Activated CD4-positive, alpha-beta T cell treated with anti-CD3 and anti-CD28 coated beads, Interleukin-2, amount 50 U/mL, for 48 hours (primary cell): ENCODE results near the gene CHEK1.
"Not testable (repeated sequence)": the region's sequence is repeated elsewhere in the genome, so short reads cannot be mapped to it uniquely, and the experiment has no call there.

Source experiments
- DNase-seq, 2 experiments: peaks; one replicate each; pipeline ENCODE4 v3.0.0-alpha.2; 2020

The CHEK1 gene

GRCh38 chr11:125624756-125625213, at the start of gene CHEK1:
CHEK1 (plus strand) TSS chr11:125625163; CDS start chr11:125626769, 1,606 bp downstream.
- no peak for DNase-seq

- DNase-seq = not testable (repeated sequence)
Measured at GRCh38 chr11:125577181-125577580, 47.8 kb upstream of the CHEK1 start.

GRCh38 chr11:125578783-125579182, 46.2 kb upstream of the CHEK1 start:
- no peak for DNase-seq

GRCh38 chr11:125579811-125580210, 45.2 kb upstream of the CHEK1 start:
- DNase-seq = no peak

DNA sequence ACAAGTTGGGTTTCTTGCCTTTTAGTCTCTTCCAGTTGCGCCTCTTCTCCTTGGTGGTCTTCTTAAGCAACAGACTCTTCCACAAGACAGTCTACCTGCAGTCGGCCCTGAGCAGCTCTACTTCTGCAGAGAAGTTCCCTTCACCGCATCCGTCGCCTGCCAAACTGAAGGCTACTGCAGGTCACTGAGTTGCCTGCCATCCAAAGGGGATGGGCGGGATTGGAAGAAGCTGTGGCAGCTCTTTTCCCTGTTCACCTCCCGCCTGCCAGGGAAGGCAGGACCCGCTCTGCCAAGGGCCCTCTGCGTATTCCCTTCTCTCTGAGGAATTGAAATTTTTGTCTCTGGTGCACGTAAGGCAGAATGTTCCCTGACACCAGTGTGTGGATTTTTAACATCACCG, 41.5 kb upstream of the CHEK1 start:
- no peak for DNase-seq

GRCh38 chr11:125585487-125585886, 39.5 kb upstream of the CHEK1 start:
- no peak for DNase-seq

DNA sequence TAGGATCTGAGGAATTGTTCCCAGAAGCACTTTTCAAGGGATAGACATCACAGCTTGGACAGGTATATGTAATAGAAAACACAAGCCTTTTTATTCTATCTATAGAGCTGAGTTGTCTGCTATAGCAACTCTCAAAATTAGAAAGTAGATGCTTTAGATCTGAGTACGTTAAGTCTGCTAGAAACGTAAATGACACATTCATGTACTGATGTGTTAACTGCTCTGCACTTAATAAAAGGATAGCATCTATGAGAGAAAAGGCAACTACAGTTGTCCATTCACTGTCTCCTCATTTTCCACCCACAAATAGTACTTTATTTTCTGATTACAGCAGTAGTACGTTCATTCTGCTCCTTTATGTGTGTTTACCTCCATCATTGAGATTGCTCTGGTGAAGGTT, 38.3 kb upstream of the CHEK1 start:
- no peak for DNase-seq

DNA sequence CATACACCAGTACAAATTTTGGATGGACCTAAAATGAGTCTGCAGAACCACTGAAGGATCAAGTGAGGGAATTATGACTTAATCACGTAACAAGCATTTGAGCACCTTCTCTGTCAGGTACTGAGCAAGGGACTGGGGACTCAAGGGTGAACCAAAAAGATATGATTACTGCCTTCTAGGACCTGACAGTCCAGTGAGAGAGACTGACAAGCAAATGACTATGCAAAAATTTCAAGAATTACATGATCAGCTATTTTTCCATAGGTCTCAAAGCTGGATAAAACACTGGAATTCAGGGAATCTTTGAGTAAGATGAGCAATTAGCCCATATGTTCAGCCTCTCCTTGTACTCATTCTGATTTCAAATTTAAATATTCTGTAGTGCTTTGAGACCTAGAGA, 37.5 kb upstream of the CHEK1 start:
- DNase-seq = no peak

DNA sequence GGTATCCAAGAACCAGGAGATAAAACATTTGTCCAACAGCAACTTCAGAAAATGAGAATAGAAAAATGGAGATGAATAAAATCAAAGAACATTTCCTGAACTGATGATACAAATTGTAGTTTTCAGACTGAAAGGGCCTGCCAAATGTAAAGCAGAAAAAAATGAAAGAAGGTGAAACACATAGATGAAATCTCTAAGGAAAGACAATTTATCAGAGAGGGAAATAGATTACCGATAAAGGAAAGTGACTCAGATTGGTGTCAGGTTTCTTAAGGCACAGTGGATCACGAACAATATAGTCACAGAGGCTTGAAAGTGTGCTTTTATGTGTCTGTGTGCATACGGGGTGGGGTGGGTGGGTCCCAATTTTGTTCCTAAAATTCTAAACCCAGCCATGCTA, 36.5 kb upstream of the CHEK1 start:
- no peak for DNase-seq

GRCh38 chr11:125591649-125592304, 33.2 kb upstream of the CHEK1 start:
- DNase-seq = peak; percentile 39 to 47

DNA sequence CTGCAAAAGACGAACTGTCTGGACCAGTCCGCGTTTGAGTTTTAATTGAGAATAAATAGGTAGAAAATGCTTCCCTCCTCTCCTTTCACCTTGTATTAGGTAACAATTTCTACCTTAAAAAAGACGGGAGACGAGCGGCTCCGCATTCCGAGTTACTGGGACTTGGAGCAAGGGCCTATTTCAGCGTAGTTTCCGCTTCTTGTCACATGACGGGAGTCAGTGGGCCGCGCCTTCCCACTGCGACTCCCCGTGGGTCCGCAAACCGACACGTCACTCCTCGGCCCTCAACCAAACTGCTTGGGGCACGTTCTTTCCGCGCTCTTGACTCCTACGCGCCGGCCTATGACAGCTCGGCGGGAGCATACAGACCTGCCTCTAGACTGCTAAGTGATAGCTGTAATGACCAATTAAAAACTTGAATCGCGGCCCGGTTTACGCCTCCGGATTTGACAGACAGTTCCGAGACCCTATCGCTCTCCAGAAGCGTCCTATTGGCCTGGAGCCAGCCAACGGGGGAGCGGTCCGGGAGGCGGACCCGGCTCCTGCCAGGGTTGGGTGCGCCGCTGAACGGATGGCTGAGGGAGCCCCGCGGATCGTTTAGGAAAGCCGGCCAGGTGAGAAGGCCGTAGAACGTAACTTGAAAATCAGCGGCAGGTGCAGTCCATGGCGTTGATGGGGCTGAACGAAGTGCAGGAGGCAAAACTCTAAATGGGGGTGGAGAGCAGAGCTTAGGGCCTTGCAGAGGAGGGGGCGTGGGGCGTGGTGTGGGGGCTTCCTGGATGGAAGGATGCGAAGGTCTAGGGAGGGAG, 32.5 kb upstream of the CHEK1 start, which contains the start of gene STT3A:
TSS of gene STT3A (plus strand) at position 548 of the 809 bp plus-strand sequence. CDS start 3,064 bp downstream, outside the sequence.
- peak; percentile 96 to 97 for DNase-seq

GRCh38 chr11:125593114-125593820, 31.7 kb upstream of the CHEK1 start:
- peak in 1 of 2 experiments; percentile 21 for DNase-seq

GRCh38 chr11:125594958-125595357, 30.0 kb upstream of the CHEK1 start:
- DNase-seq = no peak

- DNase-seq = no peak
Measured at GRCh38 chr11:125600663-125601062, 24.3 kb upstream of the CHEK1 start.

DNA sequence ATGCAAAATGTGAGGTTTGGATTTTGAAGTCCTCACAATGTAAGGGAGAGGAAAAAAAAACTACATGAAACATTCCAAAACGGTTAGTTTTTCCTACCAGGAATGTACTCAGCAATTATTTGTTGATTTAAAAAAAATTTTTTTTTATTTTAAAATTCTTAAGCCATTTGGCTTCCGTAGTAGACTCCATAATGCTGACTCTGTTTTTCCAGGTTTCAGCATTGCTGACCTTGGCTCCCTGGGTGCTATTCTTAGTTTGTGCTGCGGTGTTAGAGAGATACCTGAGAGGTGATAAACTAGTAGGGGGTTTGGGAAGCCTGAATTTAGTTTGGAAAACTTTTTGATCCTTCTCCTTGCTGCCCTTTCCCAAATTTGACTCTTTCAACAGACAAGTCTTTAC, 21.8 kb upstream of the CHEK1 start:
- DNase-seq = no peak

DNA sequence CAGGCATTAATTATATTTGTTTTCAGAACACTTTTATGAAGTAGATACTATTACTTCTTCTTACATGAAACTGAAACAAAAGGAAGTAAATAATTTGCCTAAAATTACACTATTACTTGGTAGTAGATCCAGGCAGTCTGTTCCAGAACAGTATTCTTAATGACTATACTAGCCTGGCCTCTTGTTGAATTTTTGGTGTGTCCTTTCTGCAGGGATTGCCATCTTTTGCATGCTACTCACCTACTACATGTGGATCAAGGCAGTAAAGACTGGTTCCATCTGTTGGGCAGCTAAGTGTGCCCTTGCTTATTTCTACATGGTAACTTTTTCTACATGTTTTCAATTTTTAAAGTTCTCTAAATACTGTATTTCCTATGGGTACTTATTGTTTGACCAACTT, 19.5 kb upstream of the CHEK1 start:
- no peak for DNase-seq

DNA sequence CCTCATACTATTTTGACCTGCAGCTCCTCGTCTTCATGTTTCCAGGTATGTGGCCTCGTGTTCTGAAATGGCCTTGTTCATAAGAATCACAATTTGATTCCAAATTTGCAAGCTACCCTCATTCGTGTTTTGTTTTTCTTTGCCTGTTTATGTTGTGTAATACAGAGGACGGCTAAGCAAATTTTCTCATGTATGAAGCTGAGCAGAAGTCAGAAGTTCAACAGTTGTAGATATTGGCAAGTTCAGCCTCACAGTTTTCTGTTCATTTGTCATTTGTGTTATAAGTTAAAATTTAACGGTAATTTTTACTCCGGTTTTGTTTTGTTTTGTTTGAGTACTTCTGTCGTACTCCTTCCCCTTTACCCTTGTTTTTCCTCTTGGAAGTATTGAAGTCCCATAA, 15.4 kb upstream of the CHEK1 start:
- DNase-seq = no peak

DNA sequence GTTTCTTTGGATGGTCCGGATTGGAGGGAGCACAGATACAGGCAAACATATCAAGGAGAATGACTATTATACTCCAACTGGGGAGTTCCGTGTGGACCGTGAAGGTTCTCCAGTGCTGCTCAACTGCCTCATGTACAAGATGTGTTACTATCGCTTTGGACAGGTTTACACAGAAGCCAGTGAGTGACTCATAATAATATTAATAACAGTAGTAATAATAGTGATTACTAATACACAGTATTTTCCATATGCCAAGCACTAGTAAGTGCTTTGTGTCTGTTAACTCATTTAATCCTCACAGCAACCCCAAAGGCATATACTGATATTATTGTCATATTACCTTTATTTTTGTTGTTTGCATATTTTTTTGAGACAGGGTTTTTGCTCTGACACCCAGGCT, 6.6 kb upstream of the CHEK1 start:
- no peak for DNase-seq

DNA sequence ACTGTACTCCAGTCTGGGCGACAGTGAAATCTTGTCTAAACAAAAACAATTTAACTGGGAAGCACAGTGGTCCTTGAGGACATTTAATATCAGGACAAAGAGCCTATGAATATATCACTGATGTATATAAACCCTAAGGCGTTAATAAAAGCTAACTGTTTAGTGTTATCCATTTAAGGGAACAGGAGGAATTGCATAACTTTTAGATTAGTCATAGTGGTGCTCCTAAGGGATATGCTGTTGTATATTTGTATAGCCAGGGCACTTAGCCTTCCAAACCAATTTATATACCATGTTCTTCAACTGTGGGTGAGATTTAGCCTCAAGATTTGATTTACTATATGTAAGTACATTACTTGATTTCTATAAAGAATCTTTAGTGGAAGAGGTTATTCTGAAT, 3.0 kb upstream of the CHEK1 start:
- DNase-seq = no peak

DNA sequence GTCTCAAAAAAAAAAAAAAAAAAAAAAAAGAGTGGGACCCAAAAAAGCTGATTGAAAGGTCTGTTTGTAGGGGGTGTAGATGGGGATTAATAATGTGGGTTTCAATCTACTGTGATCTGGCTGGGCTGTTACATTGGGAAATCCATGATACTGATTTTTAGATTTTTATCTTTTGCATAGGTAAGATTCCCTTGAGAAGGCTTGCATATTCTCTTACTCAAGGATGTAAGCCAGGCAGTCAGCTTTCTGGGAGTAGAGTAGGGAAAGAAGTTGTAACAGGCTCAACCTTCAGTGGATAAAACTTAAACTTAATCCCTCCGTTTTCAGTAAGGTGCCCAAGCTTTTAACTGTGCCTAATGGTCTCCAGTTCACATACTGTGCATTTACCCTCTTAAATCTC, 1.9 kb upstream of the CHEK1 start:
- no peak for DNase-seq

- no peak for DNase-seq
Measured at GRCh38 chr11:125625225-125625629, 264 bp downstream of the CHEK1 start.

DNA sequence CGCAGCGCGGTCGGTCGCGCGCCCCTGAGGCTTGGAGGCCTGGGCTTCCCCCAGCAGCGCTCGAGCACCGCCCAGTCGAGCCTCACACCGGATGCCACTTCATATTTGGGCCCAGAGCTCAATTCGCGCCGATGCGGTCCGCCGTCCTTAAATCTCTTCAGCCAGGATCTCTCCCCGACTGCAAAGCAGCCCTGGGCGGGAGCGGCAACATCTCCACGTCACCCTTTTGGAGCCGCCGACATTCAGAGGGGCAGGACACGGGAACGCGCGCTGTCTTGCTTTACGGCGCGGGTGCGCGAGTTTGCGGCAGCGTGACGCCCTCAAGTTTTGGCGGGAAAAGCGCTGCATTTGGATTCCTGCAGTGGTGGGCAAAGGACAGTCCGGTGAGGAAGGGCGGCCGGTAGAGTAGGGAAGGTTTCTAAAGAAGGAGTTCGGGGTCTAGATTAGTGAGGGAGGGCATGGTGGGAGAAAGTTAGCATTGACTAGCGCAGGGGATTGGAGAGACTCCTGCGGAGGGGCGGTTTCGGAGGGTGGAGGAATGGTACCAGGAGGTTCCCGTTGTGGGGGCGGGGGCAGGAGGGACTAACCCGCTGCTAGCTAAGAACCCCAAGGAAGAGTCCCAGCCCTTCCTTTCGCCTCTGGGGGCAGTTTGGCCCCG, 796 bp downstream of the CHEK1 start:
- peak; percentile 89 to 92 for DNase-seq
